ENCODE data around the gene MPZL1.

MPZL1 gene

DNA sequence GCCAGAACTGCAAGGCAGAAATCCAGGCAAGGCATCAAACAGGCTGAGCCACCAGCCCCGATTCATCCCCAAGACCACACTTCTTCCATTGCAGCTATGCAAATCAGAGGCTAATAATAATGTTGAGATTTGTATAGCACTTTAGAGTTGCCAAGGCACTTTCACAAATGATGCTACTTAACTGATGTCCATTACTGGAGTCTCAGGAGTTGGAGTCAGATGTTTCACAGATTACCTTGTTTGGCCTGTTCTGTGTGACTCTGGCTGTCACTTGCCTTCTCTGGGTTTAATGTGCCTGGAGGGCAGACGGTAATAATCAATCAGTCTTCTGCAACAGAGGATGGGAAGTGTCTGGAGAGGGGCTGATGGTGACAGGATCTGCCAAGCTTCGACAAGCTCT, 40.8 kb upstream of the MPZL1 start:
- Histone ChIP-seq H3K4me1 (ENCODE audit: control insufficient read depth, insufficient read depth, low read length) (peaks cover 2% of the 10 kb centered on the region; the same call in 1 of the 2 replicates), H3K4me3 (ENCODE audit: low read length) (no peak overlapping the region), H3K36me3 (ENCODE audit: control insufficient read depth, insufficient read depth, low read length) (no peaks in the 10 kb centered on the region), H3K9me3 (ENCODE audit: control insufficient read depth, insufficient read depth, low read length) (no peaks in the 10 kb centered on the region), H3K27ac (ENCODE audit: low read length) (no peak overlapping the region), H3K27me3 (ENCODE audit: control insufficient read depth, insufficient read depth, low read length) (no peaks in the 10 kb centered on the region)
- DNase-seq (ENCODE audit: low read depth, low spot score) = no peak
- WGBS (ENCODE audit: insufficient coverage, insufficient read length) = no CpG with 5 or more reads among the region's 3 CpGs

DNA sequence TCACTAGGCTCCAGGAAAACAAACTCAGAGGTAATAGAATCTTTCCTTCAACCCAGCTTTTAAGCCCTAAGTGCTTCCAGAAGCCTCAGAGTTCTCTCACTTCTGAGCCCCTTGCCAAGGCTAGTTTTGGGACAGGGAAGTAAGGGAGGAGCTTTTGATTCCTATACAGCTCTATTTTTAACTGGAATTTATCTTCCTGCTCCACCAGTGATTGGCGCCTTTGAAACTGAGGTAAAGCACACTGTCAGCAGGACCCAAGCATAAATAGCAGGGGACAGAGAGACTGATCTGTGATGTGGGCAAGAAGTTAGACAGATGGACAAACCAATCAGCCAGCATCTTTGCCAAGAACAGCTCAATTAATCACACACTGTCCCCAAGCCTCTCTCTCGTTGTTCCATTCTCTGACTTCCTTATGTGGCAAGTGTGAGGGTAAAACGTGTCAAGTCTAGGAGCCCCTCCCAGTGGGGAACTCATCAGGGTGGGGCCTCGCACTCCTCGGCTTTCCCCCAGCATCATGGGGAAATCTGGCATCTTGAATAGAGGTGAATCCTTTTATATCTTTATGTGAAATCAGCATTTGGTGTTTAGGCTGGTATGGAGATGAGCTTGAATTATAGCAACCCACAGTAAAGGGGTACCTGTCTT, 40.2 kb upstream of the MPZL1 start:
- no peak for DNase-seq (ENCODE audit: low read depth, low spot score)
- peaks cover 2% of the 10 kb centered on the region; the same call in 1 of the 2 replicates for H3K4me1 ChIP-seq (ENCODE audit: control insufficient read depth, insufficient read depth, low read length)
- no peak overlapping the region for H3K4me3 ChIP-seq (ENCODE audit: low read length)
- no peak overlapping the region for H3K27ac ChIP-seq (ENCODE audit: low read length)
- no peaks in the 10 kb centered on the region for H3K36me3 ChIP-seq (ENCODE audit: control insufficient read depth, insufficient read depth, low read length)
- H3K9me3 ChIP-seq (ENCODE audit: control insufficient read depth, insufficient read depth, low read length) = no peaks in the 10 kb centered on the region
- no peaks in the 10 kb centered on the region for H3K27me3 ChIP-seq (ENCODE audit: control insufficient read depth, insufficient read depth, low read length)
- no CpG with 5 or more reads among the region's 5 CpGs for WGBS (ENCODE audit: insufficient coverage, insufficient read length)

- Histone ChIP-seq H3K9me3 (ENCODE audit: control insufficient read depth, insufficient read depth, low read length) (no peaks in the 10 kb centered on the region), H3K27me3 (ENCODE audit: control insufficient read depth, insufficient read depth, low read length) (no peaks in the 10 kb centered on the region), H3K36me3 (ENCODE audit: control insufficient read depth, insufficient read depth, low read length) (no peaks in the 10 kb centered on the region), H3K27ac (ENCODE audit: low read length) (no peak overlapping the region), H3K4me3 (ENCODE audit: low read length) (no peak overlapping the region), H3K4me1 (ENCODE audit: control insufficient read depth, insufficient read depth, low read length) (peaks cover 2% of the 10 kb centered on the region; the same call in 1 of the 2 replicates)
- no peak for DNase-seq (ENCODE audit: low read depth, low spot score)
- no CpG with 5 or more reads among the region's 6 CpGs for WGBS (ENCODE audit: insufficient coverage, insufficient read length)
Measured at GRCh38 chr1:167683226-167683625, 38.6 kb upstream of the MPZL1 start.

DNA sequence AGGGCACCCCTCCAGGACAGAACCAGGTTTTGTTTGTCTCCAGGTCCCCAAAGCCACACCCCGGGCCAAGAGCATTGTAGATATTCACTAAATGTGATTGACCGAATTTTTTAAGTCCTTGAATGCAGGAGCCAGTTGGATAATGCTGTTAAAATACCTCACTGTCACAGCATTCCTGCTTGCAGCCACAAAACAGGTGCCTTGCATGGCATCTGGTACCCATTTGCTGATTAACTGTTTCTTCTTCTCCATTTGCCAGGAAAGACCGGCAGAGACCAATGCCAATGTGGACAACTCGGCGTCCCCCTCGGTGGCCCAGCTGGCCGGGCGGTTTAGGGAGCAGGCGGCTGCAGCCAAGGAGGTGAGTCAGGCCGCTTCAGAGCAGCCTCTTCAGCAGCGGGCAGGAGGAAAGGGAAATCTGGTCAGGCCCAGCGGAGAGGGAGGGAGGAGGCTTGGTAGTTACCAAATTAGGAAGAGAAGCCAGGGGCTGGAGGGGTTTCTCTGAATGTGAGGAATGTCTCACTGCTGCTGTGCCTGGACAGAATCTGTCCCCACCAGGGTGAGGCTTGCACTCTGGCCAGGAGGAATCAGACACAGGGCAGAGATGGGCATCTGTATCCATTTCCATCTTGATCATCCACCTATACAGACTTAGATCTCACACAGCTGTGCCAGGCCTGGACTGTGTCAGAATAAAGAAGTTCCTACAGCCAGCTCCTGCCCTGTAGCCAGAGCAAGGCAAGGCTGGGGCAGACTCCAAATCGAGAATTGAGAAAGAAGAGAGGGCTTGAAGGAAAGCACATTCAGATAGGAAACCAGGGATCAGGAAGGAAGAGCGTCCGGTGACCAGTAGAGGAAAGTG, 37.9 kb upstream of the MPZL1 start:
- H3K27ac ChIP-seq (ENCODE audit: low read length) = no peak overlapping the region
- WGBS (ENCODE audit: insufficient coverage, insufficient read length) = no CpG with 5 or more reads among the region's 15 CpGs
- DNase-seq (ENCODE audit: low read depth, low spot score) = no peak
- H3K27me3 ChIP-seq (ENCODE audit: control insufficient read depth, insufficient read depth, low read length) = no peaks in the 10 kb centered on the region
- H3K9me3 ChIP-seq (ENCODE audit: control insufficient read depth, insufficient read depth, low read length) = no peaks in the 10 kb centered on the region
- no peaks in the 10 kb centered on the region for H3K36me3 ChIP-seq (ENCODE audit: control insufficient read depth, insufficient read depth, low read length)
- H3K4me3 ChIP-seq (ENCODE audit: low read length) = no peak overlapping the region
- H3K4me1 ChIP-seq (ENCODE audit: control insufficient read depth, insufficient read depth, low read length) = peaks cover 2% of the 10 kb centered on the region; the same call in 1 of the 2 replicates

DNA sequence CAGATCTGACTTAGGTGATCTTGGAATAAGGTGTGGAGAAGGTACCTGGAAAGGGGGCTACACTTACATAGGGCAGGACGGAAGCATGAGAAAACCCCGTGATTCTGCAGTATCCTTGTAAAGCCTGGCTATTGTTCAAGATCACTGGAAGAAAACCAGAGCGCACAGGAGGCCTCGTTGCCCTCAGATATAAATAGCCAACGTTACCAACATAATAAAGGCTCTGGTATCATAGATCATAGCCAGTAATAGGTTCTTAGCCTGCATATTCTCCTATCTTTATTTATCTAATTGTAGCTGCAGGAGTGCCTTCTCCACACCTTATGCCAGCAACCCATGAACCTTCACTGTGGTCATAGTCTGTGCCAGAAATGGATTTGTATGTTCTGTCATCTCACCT, 35.9 kb upstream of the MPZL1 start:
- WGBS (ENCODE audit: insufficient coverage, insufficient read length) = no CpG with 5 or more reads among the region's 5 CpGs
- H3K36me3 ChIP-seq (ENCODE audit: control insufficient read depth, insufficient read depth, low read length) = no peaks in the 10 kb centered on the region

DNA sequence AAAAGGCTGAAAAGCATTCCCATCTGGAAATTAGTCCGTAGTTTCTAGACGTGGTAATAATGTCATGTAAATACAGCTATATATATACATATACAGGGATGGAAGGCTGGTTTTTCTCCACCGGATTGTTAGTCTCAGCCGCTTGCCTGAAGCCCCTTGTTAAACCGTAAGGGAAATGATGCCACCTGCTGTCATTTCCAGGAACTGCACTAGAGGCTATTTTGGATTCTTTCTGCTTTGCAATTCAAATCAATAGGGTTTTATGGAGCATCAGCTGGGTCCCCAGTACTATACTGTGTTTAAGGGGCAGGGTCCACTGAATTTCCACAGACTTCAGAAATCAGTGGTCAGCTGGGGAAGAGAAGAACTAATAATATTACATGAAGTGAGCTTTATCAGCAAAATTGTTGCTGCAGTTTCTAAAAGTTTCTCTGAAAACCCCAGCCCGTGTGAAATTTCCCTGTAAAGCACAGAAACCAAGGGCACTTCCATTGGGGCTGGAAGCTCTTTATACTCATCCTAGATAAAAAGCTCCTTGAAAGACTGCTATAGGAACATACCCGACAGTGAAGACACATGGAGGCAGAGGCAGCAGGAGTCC, 33.8 kb upstream of the MPZL1 start:
- no peak overlapping the region for H3K27ac ChIP-seq (ENCODE audit: low read length)
- H3K9me3 ChIP-seq (ENCODE audit: control insufficient read depth, insufficient read depth, low read length) = no peaks in the 10 kb centered on the region
- peaks cover 2% of the 10 kb centered on the region; the same call in 1 of the 2 replicates for H3K4me1 ChIP-seq (ENCODE audit: control insufficient read depth, insufficient read depth, low read length)
- H3K36me3 ChIP-seq (ENCODE audit: control insufficient read depth, insufficient read depth, low read length) = no peaks in the 10 kb centered on the region
- no peak overlapping the region for H3K4me3 ChIP-seq (ENCODE audit: low read length)
- no CpG with 5 or more reads among the region's 7 CpGs for WGBS (ENCODE audit: insufficient coverage, insufficient read length)
- H3K27me3 ChIP-seq (ENCODE audit: control insufficient read depth, insufficient read depth, low read length) = no peaks in the 10 kb centered on the region
- peak; percentile 81 for DNase-seq (ENCODE audit: low read depth, low spot score)

More for the DNA sequence above, 35.9 kb upstream of the MPZL1 start:
- H3K4me1 ChIP-seq (ENCODE audit: control insufficient read depth, insufficient read depth, low read length) = peaks cover 2% of the 10 kb centered on the region; the same call in 1 of the 2 replicates
- H3K27ac ChIP-seq (ENCODE audit: low read length) = no peak overlapping the region
- no peak for DNase-seq (ENCODE audit: low read depth, low spot score)
- H3K4me3 ChIP-seq (ENCODE audit: low read length) = no peak overlapping the region
- H3K27me3 ChIP-seq (ENCODE audit: control insufficient read depth, insufficient read depth, low read length) = no peaks in the 10 kb centered on the region
- H3K9me3 ChIP-seq (ENCODE audit: control insufficient read depth, insufficient read depth, low read length) = no peaks in the 10 kb centered on the region

GRCh38 chr1:167689567-167689920, 32.2 kb upstream of the MPZL1 start:
- Histone ChIP-seq H3K27me3 (ENCODE audit: control insufficient read depth, insufficient read depth, low read length) (no peaks in the 10 kb centered on the region), H3K4me1 (ENCODE audit: control insufficient read depth, insufficient read depth, low read length) (no peaks in the 10 kb centered on the region), H3K9me3 (ENCODE audit: control insufficient read depth, insufficient read depth, low read length) (no peaks in the 10 kb centered on the region), H3K36me3 (ENCODE audit: control insufficient read depth, insufficient read depth, low read length) (no peaks in the 10 kb centered on the region), H3K4me3 (ENCODE audit: low read length) (no peak overlapping the region), H3K27ac (ENCODE audit: low read length) (no peak overlapping the region)
- DNase-seq (ENCODE audit: low read depth, low spot score) = no peak
- no CpG with 5 or more reads among the region's 5 CpGs for WGBS (ENCODE audit: insufficient coverage, insufficient read length)

- DNase-seq (ENCODE audit: low read depth, low spot score) = no peak
- no peaks in the 10 kb centered on the region for H3K27me3 ChIP-seq (ENCODE audit: control insufficient read depth, insufficient read depth, low read length)
- WGBS (ENCODE audit: insufficient coverage, insufficient read length) = no CpG with 5 or more reads among the region's 4 CpGs
- no peak overlapping the region for H3K4me3 ChIP-seq (ENCODE audit: low read length)
- H3K4me1 ChIP-seq (ENCODE audit: control insufficient read depth, insufficient read depth, low read length) = no peaks in the 10 kb centered on the region
- H3K36me3 ChIP-seq (ENCODE audit: control insufficient read depth, insufficient read depth, low read length) = no peaks in the 10 kb centered on the region
- no peak overlapping the region for H3K27ac ChIP-seq (ENCODE audit: low read length)
- H3K9me3 ChIP-seq (ENCODE audit: control insufficient read depth, insufficient read depth, low read length) = no peaks in the 10 kb centered on the region
Measured at GRCh38 chr1:167690053-167690452, 31.7 kb upstream of the MPZL1 start.

DNA sequence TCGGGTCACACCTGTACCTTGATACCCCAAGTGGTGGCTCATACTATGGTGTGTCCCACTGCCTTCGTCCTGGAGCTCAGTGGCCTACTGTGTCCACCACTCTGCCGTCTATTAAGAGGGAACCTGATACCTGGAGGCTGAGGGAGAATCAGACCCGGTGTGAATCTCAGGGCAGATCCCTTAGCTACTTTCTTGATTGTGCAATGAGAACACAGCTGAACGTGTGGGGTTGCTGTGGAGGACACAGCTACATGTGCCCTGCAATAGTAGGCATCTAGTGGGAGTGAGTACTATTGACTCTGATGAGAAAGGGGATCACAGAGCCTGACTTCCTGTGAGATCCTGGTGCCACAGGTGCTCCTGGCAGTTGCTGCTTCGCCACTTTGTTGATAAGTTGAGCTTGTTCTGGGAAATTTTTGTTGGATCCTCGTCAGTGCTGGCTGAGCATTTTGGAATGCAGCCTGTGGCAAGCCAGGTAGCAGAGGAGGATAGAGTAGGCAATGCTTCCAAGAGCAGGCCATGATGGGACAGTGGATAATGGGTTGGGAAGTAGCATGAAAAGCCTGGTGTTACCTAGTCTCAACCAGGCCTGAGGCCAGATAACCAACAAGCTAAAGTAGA, 28.2 kb upstream of the MPZL1 start:
- H3K36me3 ChIP-seq (ENCODE audit: control insufficient read depth, insufficient read depth, low read length) = no peaks in the 10 kb centered on the region
- no CpG with 5 or more reads among the region's 7 CpGs for WGBS (ENCODE audit: insufficient coverage, insufficient read length)
- no peaks in the 10 kb centered on the region for H3K4me1 ChIP-seq (ENCODE audit: control insufficient read depth, insufficient read depth, low read length)
- DNase-seq (ENCODE audit: low read depth, low spot score) = no peak
- no peaks in the 10 kb centered on the region for H3K27me3 ChIP-seq (ENCODE audit: control insufficient read depth, insufficient read depth, low read length)
- no peak overlapping the region for H3K4me3 ChIP-seq (ENCODE audit: low read length)
- no peaks in the 10 kb centered on the region for H3K9me3 ChIP-seq (ENCODE audit: control insufficient read depth, insufficient read depth, low read length)
- H3K27ac ChIP-seq (ENCODE audit: low read length) = no peak overlapping the region

DNA sequence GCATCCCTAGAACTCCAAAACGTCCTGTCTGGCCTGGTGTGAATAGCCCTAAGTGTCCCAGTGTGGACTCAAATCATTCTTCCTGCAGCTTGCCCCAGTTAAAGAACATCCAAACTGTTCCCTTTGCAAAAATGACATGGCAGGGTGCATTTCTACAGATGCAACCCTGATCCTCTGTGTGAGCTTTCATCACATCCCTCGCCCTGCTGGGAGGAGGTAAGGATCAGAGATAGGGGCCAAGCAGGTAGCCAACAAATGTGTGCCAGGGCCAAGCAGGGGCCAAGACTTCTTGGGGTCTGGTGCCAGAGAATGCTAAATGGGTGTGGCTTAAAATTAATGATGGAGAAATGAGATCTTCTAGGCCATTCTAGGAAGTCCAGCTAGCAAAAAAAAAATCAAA, 27.1 kb upstream of the MPZL1 start:
- DNase-seq (ENCODE audit: low read depth, low spot score) = no peak
- no CpG with 5 or more reads among the region's 2 CpGs for WGBS (ENCODE audit: insufficient coverage, insufficient read length)
- H3K9me3 ChIP-seq (ENCODE audit: control insufficient read depth, insufficient read depth, low read length) = no peaks in the 10 kb centered on the region

More for the DNA sequence above, 27.1 kb upstream of the MPZL1 start:
- Histone ChIP-seq H3K27ac (ENCODE audit: low read length) (no peak overlapping the region), H3K27me3 (ENCODE audit: control insufficient read depth, insufficient read depth, low read length) (no peaks in the 10 kb centered on the region), H3K4me1 (ENCODE audit: control insufficient read depth, insufficient read depth, low read length) (no peaks in the 10 kb centered on the region), H3K36me3 (ENCODE audit: control insufficient read depth, insufficient read depth, low read length) (no peaks in the 10 kb centered on the region), H3K4me3 (ENCODE audit: low read length) (no peak overlapping the region)
